Skin of body (tissue), 2 donors: ENCODE results near the gene KCNIP4. TPM values are rescaled to one million over a fixed set of nuclear protein-coding genes. Genes with fewer than 3 reads are reported as not detected.

Experiments
- DNase-seq: peaks from one replicate; lab custom pipeline; 2025; lab: John Stamatoyannopoulos, UW
- total RNA-seq: library from RNA; depleted of rRNA; stranded (reverse); fragments of >200 nt; gene quantifications from one replicate; pipeline ENCODE4 v1.2.3, GENCODE V29; 2014

KCNIP4 gene
- total RNA-seq, 1 donor from 2014 or later: 2.8 TPM

- no peak for DNase-seq
Measured at GRCh38 chr4:21202959-21203358, 745.6 kb downstream of the KCNIP4 start.

DNA sequence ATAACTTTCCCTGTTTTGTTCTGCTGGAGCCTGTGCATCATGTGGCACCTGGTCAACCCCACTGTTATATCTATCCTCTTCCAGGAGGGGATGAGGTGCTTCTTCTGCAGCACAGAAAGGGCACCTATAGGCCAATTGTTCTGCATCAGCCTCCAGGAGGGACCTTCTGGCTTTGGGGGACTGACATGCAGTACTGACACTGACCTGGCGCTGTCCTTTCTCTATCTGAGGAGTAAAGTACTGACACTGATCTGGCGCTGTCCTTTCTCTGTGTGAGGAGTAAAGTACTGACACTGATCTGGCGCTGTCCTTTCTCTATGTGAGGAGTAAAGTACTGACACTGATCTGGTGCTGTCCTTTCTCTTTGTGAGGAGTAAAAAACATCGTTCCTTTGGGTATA lies 749.9 kb downstream of the KCNIP4 start:
- DNase-seq: no peak

- DNase-seq: no peak
Measured at GRCh38 chr4:21195682-21196081, 752.9 kb downstream of the KCNIP4 start.

DNA sequence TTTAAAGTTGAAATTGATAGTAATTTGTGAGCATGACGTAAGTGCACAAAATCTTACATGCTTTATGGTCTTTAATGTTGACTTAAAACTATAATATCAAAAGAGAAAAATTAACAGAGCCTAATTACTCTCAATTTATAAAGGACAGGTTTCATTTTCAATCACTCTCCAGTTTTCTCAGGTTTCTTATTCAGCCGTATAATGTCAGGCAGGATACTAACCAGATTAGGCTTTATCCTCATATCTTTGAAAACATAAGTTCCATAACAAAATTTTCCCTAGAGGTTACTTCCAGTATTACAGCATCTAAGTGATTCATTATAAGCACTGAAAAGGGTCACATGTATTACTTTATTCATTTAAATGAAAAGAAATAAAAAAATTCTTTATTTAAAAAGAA lies 756.2 kb downstream of the KCNIP4 start:
- no peak for DNase-seq

DNA sequence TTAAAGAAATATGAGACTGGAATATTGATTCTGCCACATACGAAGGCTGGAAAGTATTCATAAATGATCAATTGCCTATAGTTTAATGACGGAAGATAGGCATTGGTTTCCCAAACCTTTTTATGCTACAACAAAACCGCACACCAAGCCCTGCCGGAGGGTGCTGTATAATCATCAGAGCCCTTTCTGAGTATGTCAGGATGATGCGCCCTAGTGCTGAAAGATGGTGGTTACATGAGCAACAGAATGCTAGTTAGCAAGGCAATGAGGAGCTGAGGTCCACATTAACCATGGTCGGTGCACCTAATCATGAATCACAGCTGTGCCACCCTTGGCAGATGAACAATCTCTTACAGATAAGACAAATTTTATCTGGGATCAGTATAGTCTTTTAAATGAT lies 757.3 kb downstream of the KCNIP4 start:
- no peak for DNase-seq

GRCh38 chr4:21184788-21185187 lies 763.8 kb downstream of the KCNIP4 start:
- no peak for DNase-seq

- DNase-seq: no peak
Measured at GRCh38 chr4:21181716-21182115, 766.9 kb downstream of the KCNIP4 start.

DNA sequence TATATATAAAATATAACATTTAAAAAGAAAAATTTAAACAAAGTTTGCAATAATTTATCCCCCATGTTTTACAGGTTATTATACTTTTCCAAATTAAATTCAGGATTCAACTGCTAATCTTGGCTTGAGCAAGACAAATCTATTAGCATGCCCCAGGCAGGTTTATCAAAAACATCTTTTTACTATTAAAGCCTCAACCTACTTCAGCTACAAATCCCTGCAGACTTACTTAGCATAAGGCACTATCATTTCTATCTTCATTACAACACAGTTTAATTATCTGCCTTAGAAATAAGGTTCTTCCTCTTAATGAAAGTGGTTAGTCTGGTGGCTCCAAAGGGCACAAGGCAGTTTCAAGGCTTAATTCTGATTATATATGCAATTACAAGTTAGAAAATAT lies 770.7 kb downstream of the KCNIP4 start:
- no peak for DNase-seq

GRCh38 chr4:21177092-21177491 lies 771.5 kb downstream of the KCNIP4 start:
- DNase-seq: no peak

- DNase-seq: no peak
Measured at GRCh38 chr4:21167711-21168110, 780.9 kb downstream of the KCNIP4 start.

- DNase-seq: no peak
Measured at GRCh38 chr4:21155367-21155766, 793.2 kb downstream of the KCNIP4 start.

- DNase-seq: no peak
Measured at GRCh38 chr4:21139327-21139726, 809.2 kb downstream of the KCNIP4 start.

- DNase-seq: no peak
Measured at GRCh38 chr4:21136051-21136630, 812.4 kb downstream of the KCNIP4 start.

GRCh38 chr4:21134994-21135393 lies 813.6 kb downstream of the KCNIP4 start:
- DNase-seq: no peak

- DNase-seq: no peak
Measured at GRCh38 chr4:21130606-21131005, 818.0 kb downstream of the KCNIP4 start.

- DNase-seq: no peak
Measured at GRCh38 chr4:21126014-21126512, 822.5 kb downstream of the KCNIP4 start.

DNA sequence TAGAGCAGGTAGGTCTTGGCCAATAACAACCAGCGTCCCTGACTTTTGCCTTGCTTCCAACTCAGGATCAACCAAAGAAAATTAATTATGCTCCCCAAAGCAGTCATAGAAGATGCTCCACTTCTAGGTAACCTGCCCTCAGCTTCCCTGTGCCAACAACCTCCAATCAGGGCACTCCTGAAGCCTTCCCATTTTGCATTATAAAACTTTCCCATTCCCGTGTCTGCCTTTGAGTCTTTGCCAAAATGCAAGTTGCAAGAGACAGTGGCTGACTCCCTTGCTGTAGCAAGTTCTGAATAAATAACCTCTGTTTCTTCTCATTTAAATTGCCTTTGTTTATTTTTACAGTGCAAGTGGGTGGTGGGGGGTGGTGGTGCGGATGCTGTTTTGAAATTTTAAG lies 830.3 kb downstream of the KCNIP4 start:
- DNase-seq: no peak

DNA sequence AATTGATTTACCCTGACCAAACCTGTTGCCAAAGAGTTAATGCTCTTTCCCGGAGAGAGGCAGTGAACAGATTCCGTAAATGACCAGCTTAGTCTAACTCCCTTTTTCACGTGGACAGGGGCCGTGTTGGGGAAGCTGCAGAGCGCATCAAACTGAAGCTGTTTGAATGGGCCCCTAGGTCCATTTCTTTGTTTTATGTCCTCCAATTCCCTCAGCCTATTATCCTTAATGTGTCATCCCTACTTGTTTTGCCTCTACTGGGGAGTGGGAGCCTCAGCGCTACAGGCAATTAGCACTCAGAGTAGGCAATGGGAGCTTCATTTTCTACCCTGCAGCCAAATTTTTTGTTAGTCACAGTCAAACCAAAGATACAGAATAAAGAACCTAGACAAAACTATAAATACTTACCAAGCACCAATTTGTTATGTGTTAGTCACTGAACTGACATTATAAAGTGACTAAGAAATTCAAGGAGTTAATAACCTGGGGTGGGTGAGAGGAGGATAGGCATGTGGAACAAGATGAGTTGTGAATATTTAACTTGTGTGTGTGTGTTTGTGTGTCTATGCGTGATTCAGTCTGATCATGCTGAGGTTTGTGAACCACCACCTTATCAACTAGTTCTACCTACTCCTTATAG lies 830.9 kb downstream of the KCNIP4 start:
- no peak for DNase-seq

- peak; percentile 43 for DNase-seq
Measured at GRCh38 chr4:21113496-21114223, 834.9 kb downstream of the KCNIP4 start.

- no peak for DNase-seq
Measured at GRCh38 chr4:21102667-21103066, 845.9 kb downstream of the KCNIP4 start.

DNA sequence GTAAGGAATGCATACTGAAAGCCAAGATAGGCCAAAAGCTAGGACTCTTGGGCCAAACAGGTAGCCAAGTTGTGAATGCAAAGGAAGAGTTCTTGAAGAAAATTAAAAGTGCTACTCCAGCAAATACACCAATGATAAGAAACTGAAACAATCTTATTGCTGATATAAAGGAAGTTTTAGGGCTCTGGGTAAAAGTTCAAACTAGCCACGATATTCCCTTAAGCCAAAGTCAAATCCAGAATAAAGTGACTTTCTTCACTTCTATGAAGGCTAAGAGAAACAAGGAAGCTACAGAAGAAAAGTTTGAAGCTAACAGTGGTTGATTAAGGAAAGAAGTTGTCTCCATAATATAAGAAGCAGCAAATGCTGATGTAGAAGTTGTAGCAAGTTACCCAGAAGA lies 850.7 kb downstream of the KCNIP4 start:
- DNase-seq: no peak

DNA sequence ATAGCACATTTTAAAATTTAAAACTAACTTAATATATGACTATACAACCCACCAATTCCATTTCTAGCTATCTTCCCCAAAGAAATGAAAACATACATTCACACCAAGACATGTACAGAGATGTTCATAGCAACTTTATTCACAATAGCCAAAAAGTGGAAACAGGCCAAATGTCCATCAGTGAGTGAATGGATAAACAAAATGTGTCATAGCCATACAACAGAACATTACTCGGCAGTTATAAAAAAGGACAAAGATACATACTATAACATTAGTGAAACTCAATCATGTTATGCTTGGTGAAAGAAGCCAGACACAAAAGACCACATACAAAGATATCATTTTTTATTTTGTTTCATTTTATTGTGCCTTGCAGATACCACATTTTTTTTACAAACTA lies 851.5 kb downstream of the KCNIP4 start:
- DNase-seq: no peak

- no peak for DNase-seq
Measured at GRCh38 chr4:21092531-21092930, 856.0 kb downstream of the KCNIP4 start.
